Left forelimb (tissue), 1 donor: ENCODE data around the gene FOXL3.

Experiments used
- DNase-seq: peaks from one replicate; pipeline ENCODE4 v3.0.0-alpha.2; 2018; ENCODE audit warnings: low spot score

Gene FOXL3

DNA sequence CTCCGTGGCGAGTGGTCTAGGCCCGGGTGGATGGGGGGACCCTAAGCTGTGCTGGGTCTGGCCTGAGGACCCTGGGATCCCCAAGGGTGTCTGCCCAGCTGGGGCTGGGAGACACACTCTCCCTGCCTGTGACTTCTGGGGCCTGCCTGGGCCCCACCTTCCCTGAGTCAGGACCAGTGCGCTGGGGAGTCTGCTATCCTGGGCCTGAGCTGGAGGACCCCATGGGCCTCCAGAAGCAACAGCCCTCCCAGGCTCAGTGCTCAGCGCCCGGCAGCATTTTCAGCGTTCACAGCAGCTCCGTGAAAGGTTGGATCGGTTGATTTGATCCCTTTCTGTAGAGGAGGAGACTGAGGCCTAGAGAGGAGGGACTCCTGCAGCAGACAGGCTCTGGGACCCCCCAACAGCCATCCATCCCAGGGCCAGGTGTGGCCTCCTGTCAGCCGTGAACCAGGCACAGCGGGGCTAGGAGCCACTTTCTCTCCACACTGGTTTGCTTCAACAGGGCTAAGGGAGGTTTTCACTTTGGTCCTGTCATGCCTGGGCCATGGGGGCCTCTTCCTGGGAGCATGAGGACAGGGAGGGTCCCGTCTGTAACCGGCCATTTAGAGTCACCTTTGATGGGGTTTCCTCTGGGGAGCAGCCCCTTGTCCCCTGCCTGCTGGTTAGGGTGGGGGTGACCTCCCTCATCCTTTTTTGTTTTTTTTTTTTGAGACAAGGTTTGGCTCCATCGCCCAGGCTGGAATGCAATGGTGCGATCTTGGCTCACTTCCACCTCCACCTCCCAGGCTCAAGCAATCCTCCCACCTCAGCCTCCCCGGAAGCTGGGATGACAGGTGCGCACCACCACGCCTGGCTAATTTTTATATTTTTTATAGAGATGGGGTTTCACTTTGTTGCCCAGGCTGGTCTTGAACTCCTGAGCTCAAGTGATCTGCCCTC, 12.4 kb downstream of the FOXL3 start:
- DNase-seq: no peak

DNA sequence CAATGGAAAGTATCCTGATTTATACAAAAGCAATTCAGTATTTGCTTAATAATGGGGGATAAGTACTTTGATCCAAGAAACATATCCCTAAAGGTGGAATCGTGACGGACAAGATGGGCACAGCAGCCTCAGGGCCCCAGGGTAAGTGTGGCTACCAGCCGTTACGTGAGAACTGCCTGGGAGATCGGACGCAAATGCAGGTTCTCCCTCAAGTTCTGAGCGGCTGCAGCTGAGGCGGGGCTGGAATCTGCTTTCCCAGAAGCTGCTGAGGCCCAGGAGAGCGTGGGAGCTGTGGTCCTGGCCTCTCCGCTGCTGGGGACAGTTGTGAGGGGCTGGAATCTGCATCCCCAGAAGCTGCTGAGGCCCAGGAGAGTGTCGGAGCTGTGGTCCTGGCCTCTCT, 13.5 kb downstream of the FOXL3 start:
- DNase-seq: no peak

GRCh38 chr7:303884-304573, 14.1 kb downstream of the FOXL3 start:
- DNase-seq: no peak

DNA sequence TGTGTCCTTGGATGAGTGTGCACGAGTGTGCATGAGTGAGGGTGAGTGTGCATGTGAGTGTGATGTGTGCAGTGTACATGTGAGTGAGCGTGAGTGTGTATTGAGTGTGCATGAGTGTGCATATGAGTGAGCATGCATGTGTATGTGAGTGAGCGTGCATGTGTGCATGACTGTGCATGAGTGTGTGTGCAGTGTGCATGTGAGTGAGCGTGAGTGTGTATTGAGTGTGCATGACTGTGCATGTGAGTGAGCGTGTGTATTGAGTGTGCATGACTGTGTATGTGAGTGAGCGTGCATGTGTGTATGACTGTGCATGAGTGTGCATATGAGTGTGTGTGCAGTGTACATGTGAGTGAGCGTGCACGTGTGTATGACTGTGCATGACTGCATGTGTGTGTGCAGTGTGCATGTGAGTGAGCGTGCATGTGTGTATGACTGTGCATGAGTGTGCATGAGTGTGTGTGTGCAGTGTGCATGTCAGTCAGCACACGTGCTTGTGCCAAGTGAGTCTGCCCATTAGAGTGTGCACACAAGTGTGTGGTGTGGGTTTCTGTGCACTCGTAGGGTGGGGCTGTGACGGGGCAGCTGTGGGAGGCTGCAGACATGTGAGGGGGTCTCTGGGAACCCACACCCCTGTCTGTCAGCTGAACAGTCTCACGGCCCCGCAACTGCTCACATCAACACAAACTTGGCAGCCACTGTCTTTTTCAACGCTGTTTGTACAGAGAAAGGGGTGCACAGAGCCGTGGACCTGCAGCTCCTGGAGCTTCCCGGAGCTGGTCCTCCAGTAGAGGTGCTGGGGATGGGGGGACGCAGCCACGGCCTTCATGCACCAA, 14.8 kb downstream of the FOXL3 start:
- DNase-seq: no peak

GRCh38 chr7:305410-306151, 15.6 kb downstream of the FOXL3 start:
- no peak for DNase-seq

DNA sequence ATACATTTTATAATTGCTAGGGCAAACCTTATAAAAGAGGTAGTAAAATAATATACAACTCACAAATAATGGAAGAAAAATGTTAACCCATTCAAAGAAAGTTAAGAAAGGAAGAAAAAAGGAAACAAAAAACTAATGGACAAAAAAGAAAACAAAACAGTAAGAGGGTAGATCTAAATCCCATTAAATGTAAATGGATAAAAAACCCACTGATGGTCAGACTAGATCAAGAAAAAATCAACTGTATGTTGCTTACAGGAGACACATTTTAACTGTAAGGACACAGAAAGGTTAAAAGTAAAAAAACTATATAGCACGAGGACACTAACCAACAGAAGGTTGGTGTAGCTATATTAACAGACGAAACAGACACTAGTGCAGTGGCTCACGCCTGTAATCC, 18.0 kb downstream of the FOXL3 start:
- DNase-seq: no peak

DNA sequence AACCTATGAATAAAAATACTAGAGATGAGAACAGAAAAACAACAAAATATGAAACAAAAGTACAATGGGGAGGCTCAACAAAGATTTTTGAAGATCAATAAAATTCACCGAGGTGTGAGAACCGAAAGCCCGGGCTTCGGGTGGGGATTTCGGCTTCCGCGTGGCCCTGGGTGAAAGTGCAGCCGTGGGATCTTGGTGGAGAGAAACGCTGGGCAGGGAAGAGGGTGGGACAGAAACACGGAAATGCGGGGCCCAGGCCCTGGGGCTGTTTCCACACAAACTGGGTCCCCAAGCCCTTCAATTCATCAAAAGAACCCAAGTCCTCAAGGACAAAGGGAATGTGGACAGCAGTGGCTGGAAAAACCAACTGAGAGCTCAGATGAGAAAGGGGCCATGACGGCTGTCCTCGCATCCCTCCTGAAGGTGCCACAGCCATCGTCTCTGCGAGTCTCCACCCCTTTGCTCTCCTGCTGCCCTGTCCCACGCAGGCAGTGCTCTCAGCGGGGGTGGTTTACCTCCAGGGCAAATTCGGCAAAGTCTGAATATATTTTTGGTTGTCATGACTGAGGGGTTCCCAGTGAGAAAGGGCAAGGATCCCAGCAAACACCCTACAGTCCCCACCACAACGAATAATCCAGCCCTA, 19.7 kb downstream of the FOXL3 start:
- DNase-seq: no peak

DNA sequence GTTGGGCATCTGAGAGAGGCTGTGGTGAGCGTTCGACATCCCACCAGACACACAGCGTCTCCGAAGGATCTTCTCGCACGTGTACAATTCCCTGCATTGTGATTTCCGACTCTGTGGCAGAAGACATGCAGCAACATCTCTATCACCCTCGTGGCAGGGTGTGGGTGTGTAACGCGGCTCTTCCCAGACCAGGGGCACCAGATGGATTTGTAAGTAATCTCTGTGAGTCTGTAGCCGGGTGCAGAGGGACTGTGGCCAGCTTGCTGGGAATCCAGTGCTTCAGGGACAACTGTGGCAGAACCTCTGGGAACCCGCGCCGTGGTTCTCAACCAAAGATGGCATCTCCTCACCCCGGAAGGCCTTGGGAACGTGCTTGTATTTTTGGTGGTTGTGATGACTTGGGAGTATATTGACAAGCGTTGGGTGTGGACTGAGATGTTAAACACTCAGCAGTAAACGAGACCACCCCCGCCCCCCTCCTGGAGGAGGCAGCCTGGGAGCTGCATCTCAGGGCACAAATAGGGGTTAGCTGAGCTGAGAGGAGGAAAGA, 21.2 kb downstream of the FOXL3 start:
- no peak for DNase-seq

DNA sequence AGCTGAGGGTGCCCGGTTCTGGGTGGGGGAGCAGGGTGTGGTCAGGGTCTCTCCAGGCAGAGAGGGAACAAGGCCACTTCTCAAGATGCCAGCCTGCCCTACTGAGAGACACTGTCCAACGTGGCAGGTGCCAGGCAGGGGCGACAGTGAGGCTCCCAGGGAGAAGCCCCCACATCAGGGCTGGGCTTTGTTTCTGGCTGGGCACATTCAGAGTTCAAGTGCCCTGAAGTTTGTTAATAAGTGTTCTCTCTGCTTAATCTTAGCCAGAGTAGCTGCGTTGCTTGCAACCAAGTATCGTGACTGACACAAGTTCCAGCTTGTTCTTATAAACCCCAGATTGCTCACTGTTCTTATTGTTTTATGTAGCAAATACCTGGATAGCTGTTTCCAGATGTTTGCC, 21.8 kb downstream of the FOXL3 start:
- DNase-seq: no peak

GRCh38 chr7:312424-312823, 22.5 kb downstream of the FOXL3 start:
- no peak for DNase-seq

DNA sequence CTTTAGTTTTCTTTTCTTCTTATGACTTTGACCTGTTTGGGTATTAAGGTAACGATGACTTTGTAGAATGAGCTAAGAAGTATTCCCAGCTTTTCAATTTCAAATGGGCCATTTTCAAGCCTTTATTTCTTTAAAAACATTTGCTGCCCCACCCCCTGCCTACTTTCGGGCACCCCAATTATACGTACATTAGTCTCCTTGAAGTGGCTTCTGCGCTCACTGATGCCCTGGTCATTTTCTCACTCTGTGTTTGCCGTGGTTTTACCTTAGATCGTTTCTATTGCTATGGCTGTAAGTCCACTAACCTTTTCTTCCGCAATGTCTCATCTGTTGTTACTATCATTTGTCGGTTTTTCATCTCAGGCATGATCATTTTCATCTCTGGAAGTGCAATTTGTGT, 24.9 kb downstream of the FOXL3 start:
- no peak for DNase-seq

DNA sequence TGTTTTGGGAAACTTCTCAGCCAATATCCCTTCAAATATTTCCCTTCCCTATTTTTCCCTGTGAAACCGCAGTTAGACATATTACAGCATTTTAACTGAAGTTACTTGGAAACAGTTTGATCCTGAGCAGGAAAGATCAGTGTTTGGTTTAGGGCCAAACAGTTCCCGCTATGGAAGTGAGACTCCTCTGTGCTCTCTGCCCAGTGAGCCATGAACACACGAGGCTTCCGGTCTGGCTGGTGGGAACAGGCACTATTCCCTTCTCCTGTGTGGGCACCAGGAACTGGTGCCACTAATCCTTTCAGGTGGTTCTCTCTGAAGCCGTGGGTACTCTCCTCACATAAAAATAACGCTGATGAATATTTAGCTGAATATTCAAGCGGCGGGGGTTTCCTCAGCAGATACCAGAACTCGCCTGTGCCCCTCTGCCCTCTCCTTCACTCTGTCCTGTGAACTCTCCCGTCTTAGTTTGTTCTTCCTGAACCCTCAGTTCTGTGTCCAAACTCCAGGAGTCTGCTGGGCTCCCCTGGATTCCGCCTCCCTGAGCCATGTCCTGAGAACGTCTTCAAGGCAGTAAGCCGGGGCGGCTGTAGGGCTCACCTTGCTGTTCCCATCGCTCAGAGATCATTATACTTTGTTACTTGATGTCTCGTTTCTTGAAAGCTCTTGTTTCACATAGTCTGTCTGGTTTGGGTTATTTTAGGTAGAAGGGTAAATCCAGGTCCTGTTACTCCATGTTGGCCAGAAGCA, 25.7 kb downstream of the FOXL3 start:
- no peak for DNase-seq

GRCh38 chr7:317643-318405, 27.9 kb downstream of the FOXL3 start:
- no peak for DNase-seq

DNA sequence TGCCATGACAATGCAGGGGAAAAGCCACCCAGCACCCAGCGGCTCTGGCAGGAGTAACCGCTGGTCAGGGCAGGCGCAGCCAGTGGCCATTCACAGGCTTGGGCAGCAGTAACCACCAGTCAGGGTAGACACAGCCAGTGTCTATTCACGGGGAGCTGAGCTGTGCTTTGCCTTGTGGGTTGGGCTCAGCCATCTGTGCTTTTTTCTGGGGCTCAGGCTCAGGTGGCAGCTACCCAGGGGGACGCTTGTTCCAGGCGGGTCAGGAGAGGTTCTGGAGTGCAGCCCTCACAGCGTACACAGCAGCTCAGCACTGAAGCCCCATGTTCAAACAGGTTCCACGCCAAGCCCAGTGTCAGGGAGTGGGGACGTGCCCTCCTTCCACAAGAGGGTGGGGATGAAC, 28.5 kb downstream of the FOXL3 start:
- no peak for DNase-seq

GRCh38 chr7:318878-319661, 29.1 kb downstream of the FOXL3 start:
- no peak for DNase-seq

DNA sequence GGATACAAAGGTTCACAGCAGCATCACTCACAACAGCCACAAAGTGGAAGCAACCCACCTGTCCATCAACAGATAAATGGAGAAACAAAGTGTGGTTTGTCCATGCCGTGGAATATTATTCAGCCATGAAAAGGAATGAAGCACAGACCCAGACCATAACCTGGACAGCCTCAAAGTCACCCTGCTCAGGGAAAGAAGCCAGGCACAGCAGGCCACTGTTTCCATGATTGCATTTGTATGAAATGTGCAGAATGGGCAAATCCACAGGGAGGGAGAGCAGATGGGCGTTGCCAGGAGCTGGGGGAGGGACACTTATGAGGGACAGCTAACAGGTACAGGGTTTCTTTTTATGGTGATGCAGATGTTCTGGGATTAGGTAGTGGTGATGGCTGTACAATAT, 30.3 kb downstream of the FOXL3 start:
- no peak for DNase-seq

- peak; percentile 84 for DNase-seq
These were observed 32.2 kb downstream of the FOXL3 start for GRCh38 chr7:322111-322671.

DNA sequence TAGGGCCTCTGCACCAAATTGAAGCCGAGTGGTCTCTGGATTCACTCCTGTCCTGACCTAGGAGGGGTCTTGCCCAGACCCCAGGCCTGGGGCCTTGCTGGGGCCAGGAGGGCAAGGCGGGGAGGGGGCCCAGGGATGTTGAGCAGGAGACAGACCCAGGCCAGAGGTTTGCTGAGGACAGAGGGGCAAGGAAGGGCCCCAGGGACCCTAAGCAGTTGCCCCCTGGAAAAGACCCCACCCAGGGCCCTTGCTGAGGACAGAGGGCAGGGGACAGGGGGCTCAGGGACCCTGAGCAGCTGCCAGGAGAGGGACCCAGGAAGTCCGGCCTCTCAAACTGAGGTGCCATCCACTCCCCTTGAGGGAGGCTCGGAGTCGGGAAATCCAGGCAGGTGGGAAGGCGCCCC, 32.7 kb downstream of the FOXL3 start:
- no peak for DNase-seq
